Smooth muscle cell (in vitro differentiated cells): ENCODE data around the gene IRX2. TPM values are rescaled to one million over a fixed set of nuclear protein-coding genes. Genes with fewer than 3 reads are reported as not detected.

Source experiments
- DNase-seq: peaks from one replicate; lab custom pipeline; 2025; ENCODE audit not compliant: unreplicated experiment; lab: John Stamatoyannopoulos, UW
- H2AFZ ChIP-seq: fragments of 200-600 bp; sonication (generic); 2 replicates; pipeline ENCODE4 v1.6.0; 2016; ENCODE audit warnings: antibody characterized with exemption, low read depth, mild to moderate bottlenecking
- H3F3A ChIP-seq: fragments of 200-600 bp; sonication (generic); 2 replicates; pipeline ENCODE4 v1.6.0; 2017; ENCODE audit warnings: antibody characterized with exemption, low read depth
- H3K27ac ChIP-seq: fragments of 200-600 bp; sonication (generic); 2 replicates; pipeline ENCODE4 v1.5.1; 2016; ENCODE audit warnings: low read depth, mild to moderate bottlenecking
- H3K27me3 ChIP-seq: fragments of 200-600 bp; sonication (generic); 2 replicates; pipeline ENCODE4 v1.6.1; 2016; ENCODE audit warnings: low read depth, mild to moderate bottlenecking
- H3K36me3 ChIP-seq: fragments of 200-600 bp; sonication (generic); 2 replicates; pipeline ENCODE4 v1.5.1; 2016; ENCODE audit warnings: low read depth
- H3K4me1 ChIP-seq: fragments of 200-600 bp; sonication (generic); 2 replicates; pipeline ENCODE4 v1.5.1; 2016; ENCODE audit warnings: low read depth
- H3K4me2 ChIP-seq: fragments of 200-600 bp; sonication (generic); 2 replicates; pipeline ENCODE4 v1.6.0; 2016; ENCODE audit warnings: mild to moderate bottlenecking
- H3K4me3 ChIP-seq: fragments of 200-600 bp; sonication (generic); 2 replicates; pipeline ENCODE4 v1.5.1; 2016; ENCODE audit warnings: mild to moderate bottlenecking
- H3K79me2 ChIP-seq: fragments of 200-600 bp; sonication (generic); 2 replicates; pipeline ENCODE4 v1.6.0; 2016; ENCODE audit warnings: low read depth, mild to moderate bottlenecking
- H3K9ac ChIP-seq: fragments of 200-600 bp; sonication (generic); 2 replicates; pipeline ENCODE4 v1.6.0; 2016; ENCODE audit warnings: low read depth
- H3K9me3 ChIP-seq: fragments of 200-600 bp; sonication (generic); replicated peaks from 2 replicates; pipeline ENCODE4 v1.5.1; 2016; ENCODE audit warnings: low read depth
- H4K20me1 ChIP-seq: fragments of 200-600 bp; sonication (generic); 2 replicates; pipeline ENCODE4 v1.6.0; 2016; ENCODE audit warnings: low read depth
- CTCF ChIP-seq: fragments of 200-600 bp; sonication (generic); IDR thresholded peaks from 2 replicates; pipeline ENCODE4 v1.5.1; 2017; ENCODE audit warnings: borderline replicate concordance, mild to moderate bottlenecking, antibody characterized with exemption; ENCODE audit not compliant: insufficient read depth, poor library complexity, severe bottlenecking
- WGBS: methylation state at CpG from one replicate; pipeline ENCODE4 v1.1.7; 2016; ENCODE audit warnings: low lambda C conversion rate; 5-methylcytosine and 5-hydroxymethylcytosine counted together
- polyA plus RNA-seq: library from polyadenylated mRNA; unstranded; fragments of >200 nt; fragmentation: Nextera tagmentation; extraction: Ambion mirVana; gene quantifications from 2 replicates; pipeline ENCODE4 v1.2.1, GENCODE V29; 2016
- total RNA-seq: library from RNA; depleted of rRNA; stranded (reverse); fragments of >200 nt; gene quantifications from 2 replicates; pipeline ENCODE4 v1.2.3, GENCODE V29; 2014

IRX2 gene
- total and polyA plus RNA-seq, 2 experiments from 2014 or later, result 0.67 to 1.1 TPM

GRCh38 chr5:2724031-2724581 is 27.4 kb downstream of the IRX2 start:
- Histone ChIP-seq H3K9ac (no peak overlapping the region), H3K27me3 (peaks cover 47% of the 10 kb centered on the region), H3K4me2 (no peak overlapping the region), H4K20me1 (no peaks in the 10 kb centered on the region), H3F3A (no peaks in the 10 kb centered on the region), H2AFZ (no peak overlapping the region), H3K36me3 (no peaks in the 10 kb centered on the region), H3K9me3 (no peaks in the 10 kb centered on the region), H3K27ac (no peak overlapping the region), H3K4me1 (no peaks in the 10 kb centered on the region), H3K79me2 (no peaks in the 10 kb centered on the region), H3K4me3 (no peak overlapping the region)
- no peak for TF ChIP-seq CTCF
- no peak for DNase-seq
- 93% methylated on average over 12 of the region's 12 CpGs for WGBS

- H3K27me3 ChIP-seq, result peaks cover 41% of the 10 kb centered on the region
- 86% methylated on average over 7 of the region's 7 CpGs for WGBS
- no peaks in the 10 kb centered on the region for H3K79me2 ChIP-seq
- no peaks in the 10 kb centered on the region for H3F3A ChIP-seq
- H3K36me3 ChIP-seq, result no peaks in the 10 kb centered on the region
- no peak for DNase-seq
- H3K4me2 ChIP-seq, result no peak overlapping the region
- H3K27ac ChIP-seq, result no peak overlapping the region
- TF ChIP-seq CTCF, result no peak
- H3K9ac ChIP-seq, result no peak overlapping the region
- H3K4me1 ChIP-seq, result no peaks in the 10 kb centered on the region
- H2AFZ ChIP-seq, result no peak overlapping the region
- no peaks in the 10 kb centered on the region for H4K20me1 ChIP-seq
- no peak overlapping the region for H3K4me3 ChIP-seq
- H3K9me3 ChIP-seq, result no peaks in the 10 kb centered on the region
These were observed 28.6 kb downstream of the IRX2 start for GRCh38 chr5:2722901-2723300.

- Histone ChIP-seq H3K79me2 (no peaks in the 10 kb centered on the region), H3K27ac (no peak overlapping the region), H3K4me3 (no peak overlapping the region), H2AFZ (no peak overlapping the region), H3K27me3 (peaks cover 32% of the 10 kb centered on the region), H4K20me1 (no peaks in the 10 kb centered on the region), H3K9ac (no peak overlapping the region), H3K9me3 (no peaks in the 10 kb centered on the region), H3F3A (no peaks in the 10 kb centered on the region), H3K4me1 (no peaks in the 10 kb centered on the region), H3K36me3 (no peaks in the 10 kb centered on the region), H3K4me2 (no peak overlapping the region)
- WGBS, result 84% methylated on average over 7 of the region's 7 CpGs
- TF ChIP-seq CTCF, result no peak
- no peak for DNase-seq
These were observed 29.9 kb downstream of the IRX2 start for GRCh38 chr5:2721385-2722138.

- TF ChIP-seq CTCF, result no peak
- H3K79me2 ChIP-seq, result no peaks in the 10 kb centered on the region
- no peaks in the 10 kb centered on the region for H3K4me1 ChIP-seq
- no peak for DNase-seq
- H3K9me3 ChIP-seq, result no peaks in the 10 kb centered on the region
- H3K36me3 ChIP-seq, result no peaks in the 10 kb centered on the region
- no peak overlapping the region for H3K4me3 ChIP-seq
- H3F3A ChIP-seq, result no peaks in the 10 kb centered on the region
- H4K20me1 ChIP-seq, result no peaks in the 10 kb centered on the region
- no peak overlapping the region for H2AFZ ChIP-seq
- 84% methylated on average over 6 of the region's 6 CpGs for WGBS
- no peak overlapping the region for H3K9ac ChIP-seq
- H3K27me3 ChIP-seq, result peaks cover 30% of the 10 kb centered on the region
- H3K4me2 ChIP-seq, result no peak overlapping the region
- H3K27ac ChIP-seq, result no peak overlapping the region
These were observed 32.1 kb downstream of the IRX2 start for GRCh38 chr5:2719332-2719731.
